Keratinocyte (primary cell): Measurements from ENCODE around the gene BARX1. TPM values are rescaled to one million over a fixed set of nuclear protein-coding genes. Genes with fewer than 3 reads are reported as not detected.

Source experiments
- DNase-seq: peaks from one replicate; pipeline ENCODE4 v3.0.0-alpha.2; 2011; ENCODE audit warnings: low read depth, missing footprints, low spot score
- FAIRE-seq: peaks from 2 replicates; lab custom pipeline; 2011; peaks lifted over from hg19 to GRCh38; lab: Jason Lieb, UNC
- H2AFZ ChIP-seq: 2 replicates; pipeline ENCODE4 v1.6.0; 2012; ENCODE audit warnings: low read length, control low read depth, inconsistent platforms; ENCODE audit not compliant: control insufficient read depth
- H3K27ac ChIP-seq: 2 replicates; pipeline ENCODE4 v1.5.1; 2011; ENCODE audit warnings: low read length; ENCODE audit not compliant: control insufficient read depth, insufficient read depth
- H3K27me3 ChIP-seq: 3 replicates; pipeline ENCODE4 v1.6.0; 2011; ENCODE audit warnings: low read length; ENCODE audit not compliant: control insufficient read depth, insufficient read depth; ENCODE audit errors: extremely low read depth
- H3K36me3 ChIP-seq, 2 experiments: 2 replicates in 1 of 2; 3 replicates in 1 of 2; pipeline ENCODE4 v1.5.1; 2011; ENCODE audit warnings: low read length in 2 of 2, mild to moderate bottlenecking in 1 of 2; ENCODE audit not compliant: control insufficient read depth in 2 of 2, insufficient read depth in 2 of 2; ENCODE audit errors: extremely low read depth in 1 of 2
- H3K4me1 ChIP-seq: 3 replicates; pipeline ENCODE4 v1.5.1; 2011; ENCODE audit warnings: low read length; ENCODE audit not compliant: control insufficient read depth, insufficient read depth; ENCODE audit errors: extremely low read depth
- H3K4me2 ChIP-seq: 3 replicates; pipeline ENCODE4 v1.6.0; 2011; ENCODE audit warnings: low read depth, low read length; ENCODE audit not compliant: control insufficient read depth, insufficient read depth; ENCODE audit errors: extremely low read depth
- H3K4me3 ChIP-seq, 3 experiments: fragments of 200-600 bp in 1 of 3; sonication (generic) in 1 of 3; 2 replicates in 2 of 3; 3 replicates in 1 of 3; pipeline ENCODE4 v1.5.1; 2011 to 2016; ENCODE audit warnings: low read length in 3 of 3, mild to moderate bottlenecking in 3 of 3, control low read depth in 2 of 3, inconsistent platforms in 1 of 3, low read depth in 1 of 3, mixed read lengths in 1 of 3, mixed run types in 1 of 3, moderate library complexity in 1 of 3; ENCODE audit not compliant: control insufficient read depth in 2 of 3, insufficient read depth in 2 of 3; ENCODE audit errors: extremely low read depth in 1 of 3
- H3K79me2 ChIP-seq: 2 replicates; pipeline ENCODE4 v1.6.0; 2012; ENCODE audit warnings: low read length; ENCODE audit not compliant: control insufficient read depth, insufficient read depth
- H3K9ac ChIP-seq: 3 replicates; pipeline ENCODE4 v1.6.0; 2011; ENCODE audit warnings: low read length; ENCODE audit not compliant: control insufficient read depth, insufficient read depth; ENCODE audit errors: extremely low read depth
- H3K9me1 ChIP-seq: 3 replicates; pipeline ENCODE4 v1.6.0; 2011; ENCODE audit warnings: low read length; ENCODE audit not compliant: control insufficient read depth, insufficient read depth; ENCODE audit errors: extremely low read depth
- H3K9me3 ChIP-seq: 2 replicates; pipeline ENCODE4 v1.5.1; 2012; ENCODE audit warnings: low read depth, low read length; ENCODE audit not compliant: control insufficient read depth
- H4K20me1 ChIP-seq: 3 replicates; pipeline ENCODE4 v1.6.0; 2011; ENCODE audit warnings: low read length; ENCODE audit not compliant: control insufficient read depth, insufficient read depth; ENCODE audit errors: extremely low read depth
- EZH2 ChIP-seq: IDR thresholded peaks from one replicate; pipeline ENCODE4 v1.6.1; 2012; ENCODE audit warnings: inconsistent platforms, mild to moderate bottlenecking, low read length, moderate library complexity
- dilution Hi-C: fragments of 300-500 bp; cut with MboI; formaldehyde crosslinking; loops from one replicate; pipeline ENCODE4 v1.7.0; 2020; ENCODE audit warnings: low sequenced_read_pairs; ENCODE audit not compliant: extremely low pct_ligation_motif_present
- polyA plus RNA-seq, 5 experiments: library from polyadenylated mRNA; depleted of rRNA in 3 of 5; stranded (reverse) in 3 of 5; stranded (forward) in 1 of 5; unstranded in 1 of 5; fragments of >200 nt; gene quantifications; 1 replicate in 1 of 5; 2 replicates in 3 of 5; 3 replicates in 1 of 5; pipeline versions ENCODE4 v1.2.1 to v1.2.3, GENCODE V29; 2011 to 2012; ENCODE audit warnings: missing spikeins in 2 of 5, low read depth in 1 of 5, low replicate concordance in 1 of 5
- TF ChIP-seq, protein P1 (sequence below), 3 experiments: IDR thresholded peaks in 1 of 3; conservative IDR thresholded peaks in 1 of 3; optimal IDR thresholded peaks in 1 of 3; 2 replicates in 2 of 3; 3 replicates in 1 of 3; pipeline versions ENCODE3 to v1.5.1; 2011; ENCODE audit warnings: low read length in 3 of 3, mild to moderate bottlenecking in 3 of 3, moderate library complexity in 2 of 3, control low read depth in 1 of 3, inconsistent platforms in 1 of 3; ENCODE audit not compliant: insufficient read depth in 2 of 3; ENCODE audit errors: extremely low read depth in 1 of 3

BARX1 gene
- polyA plus RNA-seq, 1 donor (not counting 4 experiments of a cell fraction or from before 2014, with no cell fraction given): not detected

DNA sequence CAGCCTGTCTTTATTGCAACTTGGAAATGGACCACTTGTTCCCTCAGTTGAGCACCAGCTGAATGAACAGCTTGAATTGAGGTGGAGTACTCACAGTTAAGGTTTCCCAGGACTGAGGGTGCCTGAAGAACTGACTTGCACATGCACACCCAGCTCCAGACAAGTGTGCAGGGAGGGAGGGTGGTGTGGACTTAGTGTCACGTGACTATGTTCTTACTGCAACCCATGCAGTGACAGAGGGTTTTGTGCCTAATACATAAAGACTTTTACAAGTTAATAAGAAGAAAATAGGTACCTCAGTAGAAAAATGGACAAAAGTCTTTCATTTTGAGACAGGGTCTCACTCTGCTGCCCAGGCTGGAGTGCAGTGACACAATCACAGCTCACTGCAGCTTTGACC is 18.0 kb downstream of the BARX1 start:
- H3K4me3 ChIP-seq: no peak overlapping the region
- no peaks in the 10 kb centered on the region for H3K79me2 ChIP-seq
- H3K9me1 ChIP-seq: no peaks in the 10 kb centered on the region
- FAIRE-seq (no peak), DNase-seq (no peak)
- no peaks in the 10 kb centered on the region for H3K9me3 ChIP-seq
- TF ChIP-seq, protein P1, sequence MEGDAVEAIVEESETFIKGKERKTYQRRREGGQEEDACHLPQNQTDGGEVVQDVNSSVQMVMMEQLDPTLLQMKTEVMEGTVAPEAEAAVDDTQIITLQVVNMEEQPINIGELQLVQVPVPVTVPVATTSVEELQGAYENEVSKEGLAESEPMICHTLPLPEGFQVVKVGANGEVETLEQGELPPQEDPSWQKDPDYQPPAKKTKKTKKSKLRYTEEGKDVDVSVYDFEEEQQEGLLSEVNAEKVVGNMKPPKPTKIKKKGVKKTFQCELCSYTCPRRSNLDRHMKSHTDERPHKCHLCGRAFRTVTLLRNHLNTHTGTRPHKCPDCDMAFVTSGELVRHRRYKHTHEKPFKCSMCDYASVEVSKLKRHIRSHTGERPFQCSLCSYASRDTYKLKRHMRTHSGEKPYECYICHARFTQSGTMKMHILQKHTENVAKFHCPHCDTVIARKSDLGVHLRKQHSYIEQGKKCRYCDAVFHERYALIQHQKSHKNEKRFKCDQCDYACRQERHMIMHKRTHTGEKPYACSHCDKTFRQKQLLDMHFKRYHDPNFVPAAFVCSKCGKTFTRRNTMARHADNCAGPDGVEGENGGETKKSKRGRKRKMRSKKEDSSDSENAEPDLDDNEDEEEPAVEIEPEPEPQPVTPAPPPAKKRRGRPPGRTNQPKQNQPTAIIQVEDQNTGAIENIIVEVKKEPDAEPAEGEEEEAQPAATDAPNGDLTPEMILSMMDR (optimal IDR thresholded peaks at IDR 0.05 in 1 of 3, IDR thresholded peaks at IDR 0.05 in 1 of 3, conservative IDR thresholded peaks at IDR 0.05 in 1 of 3; ENCODE audit: extremely low read depth in 1 of 3, insufficient read depth in 2 of 3, low read length in 3 of 3): no peak
- no peak for TF ChIP-seq EZH2
- no peaks in the 10 kb centered on the region for H3K36me3 ChIP-seq
- H3K27ac ChIP-seq: no peak overlapping the region
- peaks cover 8% of the 10 kb centered on the region for H3K27me3 ChIP-seq
- dilution Hi-C loops: no loop called here
- no peak overlapping the region for H3K4me2 ChIP-seq
- peaks cover 3% of the 10 kb centered on the region for H4K20me1 ChIP-seq
- H3K9ac ChIP-seq: no peak overlapping the region
- no peaks in the 10 kb centered on the region for H3K4me1 ChIP-seq
- no peak overlapping the region for H2AFZ ChIP-seq

DNA sequence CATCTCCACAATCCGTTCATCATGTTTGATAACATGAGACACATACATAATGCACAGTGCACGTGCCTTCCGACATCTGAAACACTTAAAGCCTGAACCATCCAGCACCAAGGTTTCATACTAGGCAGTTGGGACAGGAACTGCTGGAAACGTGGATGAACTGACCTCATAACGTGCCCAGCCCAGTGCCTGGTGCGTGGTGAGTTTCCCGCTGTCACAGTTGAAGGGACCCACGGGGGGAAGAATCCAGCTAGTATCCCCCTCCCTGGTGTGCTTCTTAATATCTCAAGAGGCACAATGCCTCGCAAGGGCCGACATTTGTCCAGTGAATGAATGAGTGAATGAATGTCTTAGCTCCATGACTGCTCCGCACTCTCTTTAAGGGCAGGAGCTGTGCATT is 23.2 kb downstream of the BARX1 start:
- Histone ChIP-seq H3K9me1 (no peaks in the 10 kb centered on the region), H3K79me2 (no peaks in the 10 kb centered on the region), H3K27me3 (peaks cover 6% of the 10 kb centered on the region), H3K9me3 (no peaks in the 10 kb centered on the region), H4K20me1 (no peaks in the 10 kb centered on the region), H3K9ac (no peak overlapping the region), H3K4me1 (no peaks in the 10 kb centered on the region), H3K27ac (no peak overlapping the region), H3K4me3 (no peak overlapping the region), H3K36me3 (no peaks in the 10 kb centered on the region), H2AFZ (no peak overlapping the region), H3K4me2 (no peak overlapping the region)
- TF ChIP-seq EZH2: no peak
- TF ChIP-seq, protein P1 (optimal IDR thresholded peaks at IDR 0.05 in 1 of 3, IDR thresholded peaks at IDR 0.05 in 1 of 3, conservative IDR thresholded peaks at IDR 0.05 in 1 of 3; ENCODE audit: extremely low read depth in 1 of 3, insufficient read depth in 2 of 3, low read length in 3 of 3): no peak
- dilution Hi-C loops: no loop called here
- FAIRE-seq: no peak
- DNase-seq: no peak
